AG04449 (cell line): ENCODE results near the gene PLA2G12B.

Experiments
- CTCF ChIA-PET: fragments of 350-600 bp; formaldehyde crosslinking; extraction: SDS; loops from one replicate; lab custom pipeline; 2021; ENCODE audit warnings: antibody characterized with exemption; lab: Yijun Ruan, JAX
- POLR2A ChIA-PET: fragments of 400-600, 350-600 bp; formaldehyde crosslinking; extraction: SDS; loops from one replicate; lab custom pipeline; 2020; ENCODE audit warnings: antibody characterized with exemption, inconsistent platforms; lab: Yijun Ruan, JAX
- DNase-seq: peaks from one replicate; pipeline ENCODE4 v3.0.0-alpha.2; 2010; ENCODE audit warnings: low read depth, low spot score
- H3K4me3 ChIP-seq: 2 replicates; pipeline ENCODE4 v1.5.1; 2011; ENCODE audit warnings: low read depth, mild to moderate bottlenecking, control low read depth, low read length
- TF ChIP-seq, protein P1 (sequence below): IDR thresholded peaks from one replicate; pipeline ENCODE4 v1.5.1; 2011; ENCODE audit warnings: mild to moderate bottlenecking, moderate library complexity, low read length, control low read depth, inconsistent platforms; ENCODE audit not compliant: insufficient read depth; ENCODE audit errors: missing control alignments

Gene PLA2G12B

GRCh38 chr10:72981882-72982529 lies 27.4 kb upstream of the PLA2G12B start:
- POLR2A ChIA-PET, result no interaction called here
- no peak for DNase-seq
- TF ChIP-seq, protein P1, sequence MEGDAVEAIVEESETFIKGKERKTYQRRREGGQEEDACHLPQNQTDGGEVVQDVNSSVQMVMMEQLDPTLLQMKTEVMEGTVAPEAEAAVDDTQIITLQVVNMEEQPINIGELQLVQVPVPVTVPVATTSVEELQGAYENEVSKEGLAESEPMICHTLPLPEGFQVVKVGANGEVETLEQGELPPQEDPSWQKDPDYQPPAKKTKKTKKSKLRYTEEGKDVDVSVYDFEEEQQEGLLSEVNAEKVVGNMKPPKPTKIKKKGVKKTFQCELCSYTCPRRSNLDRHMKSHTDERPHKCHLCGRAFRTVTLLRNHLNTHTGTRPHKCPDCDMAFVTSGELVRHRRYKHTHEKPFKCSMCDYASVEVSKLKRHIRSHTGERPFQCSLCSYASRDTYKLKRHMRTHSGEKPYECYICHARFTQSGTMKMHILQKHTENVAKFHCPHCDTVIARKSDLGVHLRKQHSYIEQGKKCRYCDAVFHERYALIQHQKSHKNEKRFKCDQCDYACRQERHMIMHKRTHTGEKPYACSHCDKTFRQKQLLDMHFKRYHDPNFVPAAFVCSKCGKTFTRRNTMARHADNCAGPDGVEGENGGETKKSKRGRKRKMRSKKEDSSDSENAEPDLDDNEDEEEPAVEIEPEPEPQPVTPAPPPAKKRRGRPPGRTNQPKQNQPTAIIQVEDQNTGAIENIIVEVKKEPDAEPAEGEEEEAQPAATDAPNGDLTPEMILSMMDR, result no peak
- CTCF ChIA-PET, result interaction anchor here (1.1 kb wide), 1 partner anchor 618 kb away, joined by 3 read pairs; no protein-coding TSS in a partner anchor
- no peak overlapping the region for H3K4me3 ChIP-seq

DNA sequence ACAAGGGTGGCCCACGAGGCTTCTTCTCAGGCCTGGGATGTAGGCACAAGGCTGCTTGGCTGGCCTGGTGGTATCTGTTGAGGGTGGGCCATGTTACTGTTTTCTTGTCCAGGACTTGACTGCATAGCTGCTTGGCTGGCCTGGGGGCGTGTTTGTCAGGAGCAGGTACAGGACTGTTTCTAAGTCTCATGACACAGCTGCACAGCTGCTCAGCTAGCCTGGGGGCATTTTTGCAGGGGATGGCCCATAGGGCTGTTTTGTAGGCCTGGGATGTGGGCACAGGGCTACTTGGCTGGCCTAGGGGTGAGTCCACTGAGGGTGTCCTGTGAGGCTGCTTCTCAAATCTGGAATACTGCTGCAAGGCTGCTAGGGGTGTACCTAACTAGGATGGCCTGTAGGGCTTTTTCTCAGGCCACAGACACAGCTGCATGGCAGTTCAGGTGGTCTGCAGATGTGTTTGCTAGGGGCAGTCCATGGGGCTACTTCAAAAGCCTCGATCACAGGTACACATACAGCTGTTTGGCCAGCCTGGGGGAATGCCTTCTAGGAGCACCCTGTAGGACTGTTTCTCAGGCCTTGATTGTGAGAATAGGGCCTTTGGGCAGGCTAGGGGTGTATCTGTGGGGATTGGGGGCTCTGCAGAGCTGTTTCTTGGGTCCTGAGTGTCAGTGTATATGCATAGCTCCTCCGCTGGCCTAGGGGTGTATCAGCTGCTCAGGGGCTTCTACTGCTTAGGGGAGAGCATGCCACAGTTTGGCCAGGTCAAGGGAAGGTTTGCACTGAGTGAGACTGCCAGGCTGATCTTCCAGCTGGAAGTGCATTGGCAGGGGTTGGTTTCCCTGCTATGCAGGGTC lies 26.6 kb upstream of the PLA2G12B start:
- ChIA-PET CTCF (interaction anchor here (1.1 kb wide), 1 partner anchor 618 kb away, joined by 3 read pairs; no protein-coding TSS in a partner anchor), POLR2A (no interaction called here)
- DNase-seq, result no peak
- no peak overlapping the region for H3K4me3 ChIP-seq
- TF ChIP-seq, protein P1, result no peak

DNA sequence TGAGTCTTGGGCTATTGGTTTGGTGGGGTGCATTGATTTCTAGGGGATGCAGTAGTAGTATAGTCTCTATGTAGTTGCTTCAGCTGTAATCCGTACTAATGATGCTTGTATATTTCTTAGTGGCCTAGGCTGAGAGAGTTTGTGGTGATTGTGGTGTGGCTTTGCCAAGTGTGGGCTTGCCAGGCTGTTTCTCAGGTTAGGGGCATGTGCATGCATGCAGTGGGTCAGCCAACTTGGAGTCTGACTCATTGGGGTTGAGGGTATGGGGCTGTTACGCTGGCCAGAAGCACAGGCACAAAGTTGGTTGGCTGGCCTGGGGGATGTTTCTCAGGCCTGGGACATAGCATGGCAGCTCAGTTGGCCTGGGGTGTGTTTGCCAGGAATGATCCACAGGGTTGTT lies 25.7 kb upstream of the PLA2G12B start:
- H3K4me3 ChIP-seq, result no peak overlapping the region
- TF ChIP-seq, protein P1, result no peak
- ChIA-PET CTCF (no interaction called here), POLR2A (no interaction called here)
- DNase-seq, result no peak

DNA sequence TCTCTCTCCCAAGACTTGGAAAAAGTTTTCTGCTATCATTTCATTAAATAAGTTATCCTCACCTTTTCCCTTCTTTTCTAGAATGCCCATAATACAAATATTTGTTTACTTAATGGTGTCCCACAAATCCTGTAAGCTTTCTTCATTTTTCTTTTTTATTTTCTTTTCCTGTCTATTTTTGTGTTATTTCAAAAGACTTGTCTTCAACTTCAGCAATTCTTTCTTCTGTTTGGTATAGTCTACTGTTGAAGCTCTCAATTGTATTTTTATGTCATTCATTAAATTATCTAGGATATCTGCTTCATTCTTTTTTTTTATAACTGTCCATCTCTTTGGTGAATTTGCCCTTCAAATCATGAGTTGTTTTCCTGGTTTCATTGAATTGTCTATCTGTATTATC lies 25.1 kb upstream of the PLA2G12B start:
- POLR2A ChIA-PET, result no interaction called here
- CTCF ChIA-PET, result no interaction called here
- TF ChIP-seq, protein P1, result no peak
- no peak overlapping the region for H3K4me3 ChIP-seq
- DNase-seq, result no peak

- TF ChIP-seq, protein P1, result no peak
- H3K4me3 ChIP-seq, result no peak overlapping the region
- ChIA-PET CTCF (no interaction called here), POLR2A (no interaction called here)
- no peak for DNase-seq
Observed at GRCh38 chr10:72976886-72977285, 22.3 kb upstream of the PLA2G12B start.

GRCh38 chr10:72956001-72956400 lies 1.4 kb upstream of the PLA2G12B start:
- CTCF ChIA-PET, result no interaction called here
- POLR2A ChIA-PET, result no interaction called here
- TF ChIP-seq, protein P1, result no peak
- no peak overlapping the region for H3K4me3 ChIP-seq
- no peak for DNase-seq
